OCI-LY1 (cell line): ENCODE measurements around the gene EXD3.

ENCODE experiments used
- H2AFZ ChIP-seq: fragments of 200-600 bp; sonication (generic), shearing (Covaris generic); 2 replicates; pipeline ENCODE4 v1.6.0; 2014; ENCODE audit warnings: antibody characterized with exemption, mild to moderate bottlenecking, low read length
- H3F3A ChIP-seq: fragments of 200-600 bp; sonication (generic), shearing (Covaris generic); 2 replicates; pipeline ENCODE4 v1.6.0; 2014; ENCODE audit warnings: mild to moderate bottlenecking, antibody characterized with exemption, low read length, moderate library complexity; ENCODE audit not compliant: insufficient read depth
- H3K27ac ChIP-seq: fragments of 200-600 bp; sonication (generic); 2 replicates; pipeline ENCODE4 v1.5.1; 2014; ENCODE audit warnings: low read length, mixed run types, mild to moderate bottlenecking, low read depth; ENCODE audit not compliant: poor library complexity, severe bottlenecking
- H3K27me3 ChIP-seq: fragments of 200-600 bp; sonication (generic); 2 replicates; pipeline ENCODE4 v1.6.0; 2014; ENCODE audit warnings: antibody characterized with exemption, mild to moderate bottlenecking, low read length, moderate library complexity; ENCODE audit not compliant: insufficient read depth
- H3K36me3 ChIP-seq: fragments of 200-600 bp; sonication (generic); 2 replicates; pipeline ENCODE4 v1.6.1; 2014; ENCODE audit warnings: mild to moderate bottlenecking, antibody characterized with exemption, low read length, moderate library complexity, mixed read lengths; ENCODE audit not compliant: insufficient read depth
- H3K4me1 ChIP-seq: fragments of 200-600 bp; sonication (generic); 2 replicates; pipeline ENCODE4 v1.5.1; 2014; ENCODE audit warnings: mild to moderate bottlenecking, low read length, moderate library complexity; ENCODE audit not compliant: insufficient read depth, severe bottlenecking
- H3K4me2 ChIP-seq: fragments of 200-600 bp; sonication (generic), shearing (Covaris generic); 2 replicates; pipeline ENCODE4 v1.6.1; 2014; ENCODE audit warnings: low read length
- H3K4me3 ChIP-seq: fragments of 200-600 bp; sonication (generic); 2 replicates; pipeline ENCODE4 v1.5.1; 2014; ENCODE audit warnings: low read length, low read depth, mild to moderate bottlenecking, mixed read lengths; ENCODE audit not compliant: poor library complexity, severe bottlenecking
- H3K79me2 ChIP-seq: fragments of 200-600 bp; shearing (Covaris generic); 2 replicates; pipeline ENCODE4 v1.6.1; 2016; ENCODE audit warnings: mixed run types, low read length, mixed read lengths; ENCODE audit not compliant: insufficient read depth
- H3K9ac ChIP-seq: fragments of 200-600 bp; sonication (generic), shearing (Covaris generic); 2 replicates; pipeline ENCODE4 v1.6.1; 2014; ENCODE audit warnings: mild to moderate bottlenecking, low read length, mixed read lengths
- H3K9me2 ChIP-seq: fragments of 200-600 bp; sonication (generic), shearing (Covaris generic); 2 replicates; pipeline ENCODE4 v1.6.1; 2014; ENCODE audit warnings: low read depth, mild to moderate bottlenecking, low read length, mixed read lengths
- H3K9me3 ChIP-seq: fragments of 200-600 bp; shearing (Covaris generic); 2 replicates; pipeline ENCODE4 v1.6.1; 2014; ENCODE audit warnings: low read length, mixed read lengths
- H4K20me1 ChIP-seq: fragments of 200-600 bp; sonication (generic), shearing (Covaris generic); 2 replicates; pipeline ENCODE4 v1.6.0; 2016; ENCODE audit warnings: mild to moderate bottlenecking, low read length; ENCODE audit not compliant: insufficient read depth
- EZH2 ChIP-seq: fragments of 200-600 bp; sonication (generic), shearing (Covaris generic); IDR thresholded peaks from 2 replicates; pipeline ENCODE4 v1.8.0; 2017; ENCODE audit warnings: borderline replicate concordance, mixed run types, mild to moderate bottlenecking, antibody characterized with exemption, low read length, moderate library complexity, mixed read lengths
- TF ChIP-seq, protein P1 (sequence below): fragments of 200-600 bp; sonication (generic), shearing (Covaris generic); IDR thresholded peaks from 2 replicates; pipeline ENCODE4 v1.5.1; 2017; ENCODE audit warnings: mild to moderate bottlenecking, antibody characterized with exemption, low read length, moderate library complexity, mixed read lengths

Gene EXD3

DNA sequence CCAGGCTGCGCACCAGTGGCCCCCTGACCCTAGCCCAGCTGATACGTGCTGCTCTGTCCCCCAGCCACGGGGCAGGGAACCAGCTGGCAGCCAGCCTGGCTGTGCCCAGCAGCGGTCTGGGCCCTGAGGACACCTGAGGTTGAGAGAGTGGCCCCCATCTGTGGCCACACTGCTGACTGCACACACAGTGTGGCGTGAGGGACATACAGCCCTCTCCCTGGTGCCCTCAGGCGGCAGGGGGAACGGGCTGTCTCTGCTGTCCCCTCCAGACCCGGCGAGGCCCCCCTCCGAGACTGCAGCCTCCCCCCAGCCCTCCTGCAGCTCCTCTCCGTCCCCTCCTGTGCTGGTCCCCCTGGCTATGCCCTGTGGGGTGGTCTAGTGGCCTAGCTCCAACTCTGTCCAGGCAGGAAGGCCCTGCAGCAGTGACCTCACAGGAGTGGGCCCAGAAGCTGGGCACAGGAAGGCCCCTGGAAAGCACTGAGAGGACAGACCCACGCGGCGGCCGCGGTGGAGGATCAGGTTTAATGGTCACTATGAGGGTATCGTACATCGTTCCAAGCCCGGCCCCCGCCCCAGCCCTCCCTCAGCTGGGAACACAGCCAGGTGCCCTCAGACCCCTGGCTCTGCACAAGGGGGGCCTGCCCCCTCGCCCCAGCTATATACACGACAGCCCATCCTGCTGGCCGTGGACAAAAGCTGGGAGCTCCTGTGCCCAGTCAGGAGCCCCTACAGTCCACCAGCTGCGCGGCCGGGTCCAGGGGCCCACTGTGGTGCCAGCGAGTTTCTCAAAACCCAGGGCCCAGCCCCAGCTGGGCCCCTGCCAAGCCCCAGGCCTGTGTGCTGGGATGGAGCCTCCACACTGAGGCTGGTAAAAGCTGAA is 25.0 kb upstream of the EXD3 start:
- H3K9ac ChIP-seq, result no peak overlapping the region
- H3F3A ChIP-seq, result no peaks in the 10 kb centered on the region
- H3K4me3 ChIP-seq, result no peak overlapping the region
- no peak for TF ChIP-seq EZH2
- TF ChIP-seq, protein P1, sequence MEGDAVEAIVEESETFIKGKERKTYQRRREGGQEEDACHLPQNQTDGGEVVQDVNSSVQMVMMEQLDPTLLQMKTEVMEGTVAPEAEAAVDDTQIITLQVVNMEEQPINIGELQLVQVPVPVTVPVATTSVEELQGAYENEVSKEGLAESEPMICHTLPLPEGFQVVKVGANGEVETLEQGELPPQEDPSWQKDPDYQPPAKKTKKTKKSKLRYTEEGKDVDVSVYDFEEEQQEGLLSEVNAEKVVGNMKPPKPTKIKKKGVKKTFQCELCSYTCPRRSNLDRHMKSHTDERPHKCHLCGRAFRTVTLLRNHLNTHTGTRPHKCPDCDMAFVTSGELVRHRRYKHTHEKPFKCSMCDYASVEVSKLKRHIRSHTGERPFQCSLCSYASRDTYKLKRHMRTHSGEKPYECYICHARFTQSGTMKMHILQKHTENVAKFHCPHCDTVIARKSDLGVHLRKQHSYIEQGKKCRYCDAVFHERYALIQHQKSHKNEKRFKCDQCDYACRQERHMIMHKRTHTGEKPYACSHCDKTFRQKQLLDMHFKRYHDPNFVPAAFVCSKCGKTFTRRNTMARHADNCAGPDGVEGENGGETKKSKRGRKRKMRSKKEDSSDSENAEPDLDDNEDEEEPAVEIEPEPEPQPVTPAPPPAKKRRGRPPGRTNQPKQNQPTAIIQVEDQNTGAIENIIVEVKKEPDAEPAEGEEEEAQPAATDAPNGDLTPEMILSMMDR, result no peak
- no peaks in the 10 kb centered on the region for H4K20me1 ChIP-seq
- H3K4me1 ChIP-seq, result peaks cover 2% of the 10 kb centered on the region
- no peaks in the 10 kb centered on the region for H3K79me2 ChIP-seq
- H3K4me2 ChIP-seq, result no peak overlapping the region
- no peaks in the 10 kb centered on the region; the same call in 1 of the 2 replicates for H3K27me3 ChIP-seq
- H3K36me3 ChIP-seq, result peaks cover 11% of the 10 kb centered on the region
- H2AFZ ChIP-seq, result no peak overlapping the region
- H3K27ac ChIP-seq, result no peak overlapping the region
- no peaks in the 10 kb centered on the region for H3K9me3 ChIP-seq
- no peaks in the 10 kb centered on the region for H3K9me2 ChIP-seq

DNA sequence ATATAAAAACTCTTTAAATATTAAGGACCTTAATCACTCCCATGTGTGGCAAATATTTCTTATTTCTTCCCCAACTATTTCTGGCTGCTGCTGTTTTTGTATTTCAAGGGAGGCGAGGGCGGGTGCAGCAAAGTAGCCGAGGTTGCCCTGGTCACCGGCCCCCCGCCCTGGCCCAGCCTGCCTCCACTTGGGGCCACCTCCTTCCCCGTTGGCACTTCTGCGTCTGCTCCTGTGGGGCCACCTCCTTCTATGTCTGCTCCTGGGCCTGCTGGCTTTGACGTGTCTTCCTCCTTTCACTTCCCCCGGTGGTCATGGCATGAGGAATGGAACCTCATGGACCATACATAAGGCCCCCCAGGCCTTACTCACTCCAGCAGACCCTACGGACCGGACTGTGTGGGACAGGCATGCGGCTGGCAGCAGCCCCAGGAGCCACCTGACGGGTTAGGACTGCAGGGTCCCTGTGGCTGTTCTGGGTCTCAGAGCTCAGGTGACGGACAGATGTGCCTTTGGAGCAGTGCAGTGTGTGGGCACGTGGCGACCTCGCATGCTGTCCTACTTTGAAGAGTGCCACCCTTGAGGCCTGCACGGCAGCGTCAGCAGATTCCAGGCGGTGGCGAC is 24.0 kb upstream of the EXD3 start:
- Histone ChIP-seq H3K27me3 (no peaks in the 10 kb centered on the region; the same call in 1 of the 2 replicates), H3K79me2 (no peaks in the 10 kb centered on the region), H2AFZ (no peak overlapping the region), H3K4me3 (no peak overlapping the region), H3F3A (no peaks in the 10 kb centered on the region), H3K4me1 (peaks cover 2% of the 10 kb centered on the region), H3K9me3 (no peaks in the 10 kb centered on the region), H3K9me2 (no peaks in the 10 kb centered on the region), H3K27ac (no peak overlapping the region), H4K20me1 (no peaks in the 10 kb centered on the region), H3K36me3 (0 out of 2 replicates have a peak, but pooled peaks cover 4% of the 10 kb centered on the region), H3K4me2 (no peak overlapping the region), H3K9ac (no peak overlapping the region)
- TF ChIP-seq EZH2, result no peak
- TF ChIP-seq, protein P1, result no peak

DNA sequence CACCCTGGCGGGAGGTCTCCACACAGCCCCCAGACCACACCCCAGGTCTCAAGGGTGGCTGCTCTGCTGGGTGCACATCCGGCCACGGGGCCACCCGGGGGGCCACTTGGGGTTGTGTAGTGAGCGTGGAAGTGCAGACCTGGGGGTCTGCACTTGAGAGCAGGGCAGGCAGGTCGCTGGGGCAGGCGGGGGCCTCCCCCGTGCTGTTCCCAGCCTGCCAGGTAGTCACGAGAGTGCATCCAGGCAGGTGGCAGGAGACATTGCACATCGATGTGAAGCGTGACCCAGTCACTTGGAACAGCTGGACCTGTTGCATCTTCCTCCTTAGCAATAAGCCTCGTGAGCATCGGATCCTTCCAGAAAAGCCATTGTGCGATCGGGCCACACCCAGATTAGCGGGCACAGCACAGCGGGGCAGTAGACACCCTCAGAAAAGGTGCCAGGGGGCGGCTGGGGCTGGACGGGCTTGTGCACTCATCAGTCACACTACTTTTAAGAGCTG is 23.0 kb upstream of the EXD3 start:
- Histone ChIP-seq H3K9me2 (no peaks in the 10 kb centered on the region), H3K9ac (no peak overlapping the region), H3F3A (no peaks in the 10 kb centered on the region), H3K36me3 (0 out of 2 replicates have a peak, but pooled peaks cover 4% of the 10 kb centered on the region), H3K4me1 (peaks cover 2% of the 10 kb centered on the region), H3K9me3 (no peaks in the 10 kb centered on the region), H4K20me1 (no peaks in the 10 kb centered on the region), H2AFZ (no peak overlapping the region), H3K27me3 (no peaks in the 10 kb centered on the region; the same call in 1 of the 2 replicates), H3K4me3 (no peak overlapping the region), H3K79me2 (no peaks in the 10 kb centered on the region), H3K4me2 (no peak overlapping the region), H3K27ac (no peak overlapping the region)
- TF ChIP-seq EZH2, result no peak
- TF ChIP-seq, protein P1, result no peak
